Measurements from ENCODE around the gene EID3.

EID3 gene

GRCh38 chr12:104340177-104340576 is 36.6 kb downstream of the EID3 start:
- DNase-seq: no peak

DNA sequence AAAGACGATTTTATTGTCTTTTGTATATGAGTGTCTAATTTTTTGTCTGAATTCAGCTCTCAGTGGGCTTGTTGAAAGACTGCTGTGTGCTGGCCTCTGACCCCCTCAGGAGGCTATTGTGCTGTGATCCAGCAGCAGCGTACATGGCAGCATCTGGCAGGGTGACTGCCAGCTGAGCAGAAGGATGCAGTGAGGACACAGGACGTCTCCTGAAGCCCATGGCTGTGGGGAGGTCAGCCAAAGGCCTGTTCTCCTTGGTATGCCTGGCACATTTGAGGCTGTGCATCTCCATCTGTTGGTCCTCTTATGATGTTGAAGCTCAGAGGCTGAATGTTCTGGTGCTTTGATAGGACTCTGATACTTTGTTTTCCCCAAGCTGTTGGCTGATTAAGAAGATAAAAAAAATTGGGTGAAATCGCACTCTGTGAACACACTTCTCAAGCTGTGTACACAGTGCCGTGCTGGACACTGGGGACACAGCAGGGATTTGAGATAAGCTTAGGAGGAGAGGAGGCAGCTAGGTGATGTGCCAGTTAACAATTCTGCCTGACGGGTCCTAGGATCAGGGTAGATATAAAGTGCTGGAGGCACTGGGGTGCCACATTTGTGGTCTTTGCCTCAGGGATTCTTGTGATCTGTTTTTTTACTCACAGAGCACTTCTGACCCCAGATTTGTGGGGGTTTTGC is 37.5 kb downstream of the EID3 start:
- no peak for DNase-seq

GRCh38 chr12:104342147-104342546 is 38.6 kb downstream of the EID3 start:
- DNase-seq: no peak

- no peak for DNase-seq
Observed at GRCh38 chr12:104342635-104343249, 39.2 kb downstream of the EID3 start.

GRCh38 chr12:104344682-104345081 is 41.1 kb downstream of the EID3 start:
- DNase-seq: no peak

DNA sequence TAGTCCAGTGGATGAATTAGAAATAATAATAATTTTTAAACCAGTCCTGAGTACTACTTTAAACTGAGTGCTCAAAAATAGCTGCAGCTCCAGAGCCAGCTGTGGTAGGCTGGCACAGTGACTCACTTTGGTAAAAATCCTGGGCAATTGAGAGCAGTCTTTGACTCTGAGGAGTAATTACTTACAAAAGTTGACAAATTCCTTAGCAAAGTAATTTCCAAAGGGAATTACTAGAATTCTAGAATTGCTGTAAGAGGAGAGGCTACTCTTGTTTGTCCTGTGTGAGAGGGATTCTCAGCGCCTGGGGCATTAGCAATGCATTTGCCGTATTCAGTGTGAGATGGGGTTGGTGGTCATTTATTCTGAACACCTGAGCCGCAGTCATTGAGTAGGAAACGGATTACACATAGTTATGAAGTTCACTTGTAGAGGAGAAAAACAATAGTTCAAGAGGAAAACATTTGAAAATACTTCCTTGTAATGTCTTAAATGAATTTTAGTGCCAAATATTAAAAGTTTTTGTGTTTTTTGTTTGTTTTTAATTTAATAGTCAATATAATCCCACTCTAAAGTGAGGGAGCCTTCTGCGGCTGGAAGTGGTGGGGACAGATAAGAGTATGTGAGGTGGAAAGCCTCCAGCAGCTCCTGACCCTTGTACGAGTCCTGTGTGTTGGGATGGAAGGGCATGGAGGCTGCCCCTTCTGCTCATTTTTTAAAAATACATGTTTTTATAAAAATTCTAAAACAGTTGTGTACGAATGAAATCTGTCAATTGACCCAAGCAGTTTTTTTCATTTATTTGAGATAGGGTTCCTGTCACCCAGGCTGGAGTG is 41.9 kb downstream of the EID3 start:
- DNase-seq: no peak

DNA sequence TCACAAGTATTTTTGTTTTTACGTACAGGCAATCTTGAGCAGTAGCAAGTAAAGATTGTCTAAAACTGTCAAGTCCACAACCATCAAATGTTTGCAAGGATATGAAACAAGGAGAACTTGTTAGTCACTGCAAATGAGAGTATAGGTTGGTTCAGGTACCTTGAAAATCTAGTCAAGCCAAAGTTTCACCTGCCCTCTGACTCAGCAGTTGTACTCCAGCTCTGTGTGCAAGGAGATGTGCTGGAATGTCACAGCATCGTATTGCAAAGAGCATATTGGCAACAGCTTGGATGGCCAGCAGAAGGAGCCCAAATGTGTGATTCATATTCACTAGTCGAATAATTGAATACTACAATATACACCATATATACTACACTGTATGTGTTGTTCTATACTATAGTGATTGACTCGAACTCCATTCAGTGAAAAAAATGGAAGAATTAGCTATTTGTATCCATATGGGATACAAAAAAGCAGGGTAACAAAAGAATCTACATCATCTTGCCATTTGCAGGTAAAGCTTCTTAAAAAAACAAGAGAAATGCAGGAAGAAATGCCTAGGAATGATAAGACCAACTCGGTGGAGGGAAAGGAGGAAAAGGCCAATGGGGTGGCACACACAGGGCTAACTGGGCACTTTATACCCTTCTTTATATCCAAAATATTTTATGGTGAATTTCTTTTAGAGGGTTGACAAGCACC is 44.0 kb downstream of the EID3 start:
- DNase-seq: no peak

DNA sequence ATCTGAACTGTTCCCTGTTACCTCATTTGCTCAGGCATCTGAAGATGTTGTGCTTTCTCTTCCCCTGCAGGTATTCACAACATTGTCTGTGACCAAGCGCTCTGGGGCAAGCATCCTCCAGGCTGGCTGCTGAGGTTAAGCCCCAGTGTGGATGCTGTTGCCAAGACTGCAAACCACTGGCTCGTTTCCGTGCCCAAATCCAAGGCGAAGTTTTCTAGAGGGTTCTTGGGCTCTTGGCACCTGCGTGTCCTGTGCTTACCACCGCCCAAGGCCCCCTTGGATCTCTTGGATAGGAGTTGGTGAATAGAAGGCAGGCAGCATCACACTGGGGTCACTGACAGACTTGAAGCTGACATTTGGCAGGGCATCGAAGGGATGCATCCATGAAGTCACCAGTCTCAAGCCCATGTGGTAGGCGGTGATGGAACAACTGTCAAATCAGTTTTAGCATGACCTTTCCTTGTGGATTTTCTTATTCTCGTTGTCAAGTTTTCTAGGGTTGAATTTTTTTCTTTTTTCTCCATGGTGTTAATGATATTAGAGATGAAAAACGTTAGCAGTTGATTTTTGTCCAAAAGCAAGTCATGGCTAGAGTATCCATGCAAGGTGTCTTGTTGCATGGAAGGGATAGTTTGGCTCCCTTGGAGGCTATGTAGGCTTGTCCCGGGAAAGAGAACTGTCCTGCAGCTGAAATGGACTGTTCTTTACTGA is 44.9 kb downstream of the EID3 start:
- no peak for DNase-seq

DNA sequence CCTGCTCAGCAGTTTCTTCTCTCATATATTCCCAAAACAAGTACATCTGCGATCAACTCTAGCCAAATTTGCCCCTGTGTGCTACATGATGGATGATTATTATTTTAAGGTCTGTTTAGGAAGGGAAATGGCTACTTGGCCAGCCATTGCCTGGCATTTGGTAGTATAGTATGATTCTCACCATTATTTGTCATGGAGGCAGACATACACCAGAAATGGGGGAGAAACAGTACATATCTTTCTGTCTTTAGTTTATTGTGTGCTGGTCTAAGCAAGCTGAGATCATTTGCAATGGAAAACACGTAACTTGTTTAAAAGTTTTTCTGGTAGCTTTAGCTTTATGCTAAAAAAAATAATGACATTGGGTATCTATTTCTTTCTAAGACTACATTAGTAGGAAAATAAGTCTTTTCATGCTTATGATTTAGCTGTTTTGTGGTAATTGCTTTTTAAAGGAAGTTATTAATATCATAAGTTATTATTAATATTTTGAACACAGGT is 45.5 kb downstream of the EID3 start:
- no peak for DNase-seq

DNA sequence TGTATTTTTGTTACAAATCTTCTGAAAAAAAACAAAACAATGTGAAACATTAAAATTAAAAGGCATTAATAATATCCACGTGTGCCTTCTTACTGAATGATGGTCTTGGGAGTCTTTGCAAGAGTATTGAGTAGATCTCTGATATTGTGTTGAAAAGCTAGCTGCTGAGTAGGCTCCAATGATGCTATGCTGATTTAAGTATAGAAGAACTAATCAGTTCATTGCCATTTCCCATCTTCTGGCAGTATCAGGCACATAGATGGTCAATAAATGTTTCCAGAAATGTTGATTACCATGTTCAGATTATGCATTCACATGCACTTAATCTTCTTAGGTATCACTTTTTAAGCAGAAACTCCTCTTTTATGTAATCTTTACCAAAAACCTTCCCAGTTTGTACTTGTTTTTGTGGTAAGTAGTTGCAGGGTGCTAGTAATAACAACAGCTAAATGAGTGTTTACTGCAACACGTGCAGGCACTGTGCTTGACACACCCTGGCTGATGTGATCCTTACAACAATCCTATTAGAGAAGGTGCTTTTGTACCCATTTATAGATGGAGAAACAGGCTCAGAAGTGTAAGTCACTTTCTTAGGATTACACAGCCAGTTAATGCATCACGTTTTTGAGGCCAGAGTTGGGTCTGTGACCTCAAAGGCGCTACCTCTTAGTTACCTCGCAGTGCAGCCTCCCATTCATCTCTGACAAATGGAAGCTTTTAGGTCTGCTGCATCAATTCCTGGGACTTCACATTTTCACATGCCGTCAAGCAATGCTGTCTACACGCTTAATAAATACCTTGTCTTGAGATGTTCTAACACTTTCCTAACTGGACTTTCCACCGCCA is 46.9 kb downstream of the EID3 start:
- no peak for DNase-seq

GRCh38 chr12:104351057-104351983 is 47.8 kb downstream of the EID3 start:
- peak; percentile 15 for DNase-seq

- DNase-seq: no peak
Observed at GRCh38 chr12:104352106-104352713, 48.7 kb downstream of the EID3 start.

- no peak for DNase-seq
Observed at GRCh38 chr12:104353012-104353981, 49.8 kb downstream of the EID3 start.

DNA sequence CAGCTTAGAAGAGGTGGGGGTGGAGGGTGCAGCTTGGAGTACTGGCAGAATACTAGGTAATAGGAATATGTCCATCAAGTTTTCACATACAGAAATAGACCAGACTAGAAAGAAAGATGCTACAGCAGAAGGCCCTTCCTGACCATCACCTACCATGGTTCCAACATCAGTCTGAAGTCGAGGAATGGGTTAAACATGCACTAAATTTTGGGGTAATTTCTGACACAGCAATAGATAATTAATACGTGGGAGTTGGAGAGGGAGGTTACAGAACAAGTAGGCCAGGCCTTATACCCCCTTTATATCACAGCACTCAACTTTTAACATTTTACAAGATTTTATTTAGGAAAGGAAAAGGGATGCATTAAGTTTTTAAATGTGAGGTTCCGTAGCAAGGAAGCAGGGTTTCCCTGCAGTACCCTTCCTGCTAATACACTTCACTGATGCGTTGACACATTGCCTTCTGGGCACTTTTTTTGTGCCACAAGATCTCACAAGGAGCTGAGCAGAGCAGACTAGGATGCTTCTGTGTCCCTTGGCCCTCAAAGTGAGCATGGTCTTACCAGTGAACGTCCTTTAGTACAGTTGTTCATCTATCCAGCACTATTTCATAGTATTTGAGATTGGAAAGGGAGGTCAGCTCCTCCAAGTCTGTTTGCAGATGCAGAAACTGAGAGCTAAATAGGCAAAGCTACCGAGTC is 50.8 kb downstream of the EID3 start:
- no peak for DNase-seq
